ENCODE measurements around the gene TECR. TPM values are rescaled to one million over a fixed set of nuclear protein-coding genes. Genes with fewer than 3 reads are reported as not detected.

Gene TECR
- total and polyA plus RNA-seq, 2 of the 13 experiments (the other 11 are each of a cell fraction or from before 2014, with no cell fraction given): 54.9 to 121 TPM

GRCh38 chr19:14517840-14518505 lies 11.4 kb upstream of the TECR start, which contains the start of gene DNAJB1 (continued):
- TF ChIP-seq PBX3 (CRISPR knock-in tag; IDR thresholded peaks at IDR 0.05; ENCODE audit: borderline replicate concordance): 0 out of 2 replicates have a peak, but pooled peaks have one; percentile 36
- no peak for TF ChIP-seq ZNF883 (CRISPR knock-in tag; IDR thresholded peaks at IDR 0.05; ENCODE audit: not compliant biosample characterization)
- TF ChIP-seq ZNF746 (CRISPR knock-in tag; IDR thresholded peaks at IDR 0.05): 0 out of 2 replicates have a peak, but pooled peaks have one; percentile 18
- no peak for TF ChIP-seq MAX (IDR thresholded peaks at IDR 0.05)
- TF ChIP-seq MLXIP (CRISPR knock-in tag; IDR thresholded peaks at IDR 0.05; ENCODE audit: borderline replicate concordance): no peak
- TF ChIP-seq SIX4 (CRISPR knock-in tag; IDR thresholded peaks at IDR 0.05): peak; percentile 11; the same call in 1 of the 2 replicates
- TF ChIP-seq ARID3A (IDR thresholded peaks at IDR 0.05; ENCODE audit: low read depth, low read length): no peak
- no peak for TF ChIP-seq SUZ12 (IDR thresholded peaks at IDR 0.05; ENCODE audit: low read depth, low read length)
- no peak for TF ChIP-seq ZNF576 (CRISPR knock-in tag; IDR thresholded peaks at IDR 0.05)
- no peak for TF ChIP-seq SKIL (CRISPR knock-in tag; IDR thresholded peaks at IDR 0.05; ENCODE audit: borderline replicate concordance)
- no peak for TF ChIP-seq ZNF597 (CRISPR knock-in tag; IDR thresholded peaks at IDR 0.05)
- TF ChIP-seq ZBTB44 (CRISPR knock-in tag; IDR thresholded peaks at IDR 0.05): 0 out of 2 replicates have a peak, but pooled peaks have one; percentile 30
- no peak for TF ChIP-seq EEA1 (CRISPR knock-in tag; IDR thresholded peaks at IDR 0.05; ENCODE audit: borderline replicate concordance)
- TF ChIP-seq GFI1 (CRISPR knock-in tag; IDR thresholded peaks at IDR 0.05; ENCODE audit: borderline replicate concordance): no peak
- TF ChIP-seq ZFP36 (IDR thresholded peaks at IDR 0.05; ENCODE audit: borderline replicate concordance, low read depth, low read length, partially characterized antibody): no peak
- no peak for TF ChIP-seq NBN (conservative IDR thresholded peaks at IDR 0.05)
- TF ChIP-seq ZKSCAN5 (CRISPR knock-in tag; IDR thresholded peaks at IDR 0.05): no peak
